ENCODE results near the gene UBN1. TPM values are rescaled to one million over a fixed set of nuclear protein-coding genes. Genes with fewer than 3 reads are reported as not detected.

UBN1 gene
- total RNA-seq, 4 donors from 2014 or later: 12.3 to 22.7 (median 19.6) TPM

DNA sequence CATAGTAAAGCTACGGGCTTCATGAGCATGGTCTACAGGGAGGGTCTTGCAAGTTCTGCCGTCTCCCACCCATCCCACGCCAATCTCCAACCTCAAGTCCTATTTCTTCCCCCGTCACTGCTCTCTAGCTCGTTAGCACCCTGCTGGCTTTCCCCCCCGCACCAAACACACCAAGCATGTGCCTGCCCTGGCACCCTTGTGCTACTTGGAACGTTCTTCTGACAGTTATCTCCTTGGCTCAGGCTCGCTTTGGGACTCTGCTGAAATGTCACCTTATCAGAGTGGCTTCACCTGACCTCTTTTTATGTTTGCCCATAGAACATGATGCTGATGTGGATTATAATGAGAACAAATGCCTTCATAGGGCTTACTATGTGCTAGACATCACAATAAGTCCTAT, 22.1 kb upstream of the UBN1 start:
- Histone ChIP-seq H3K9me3 (no peaks in the 10 kb centered on the region), H3K27me3 (no peaks in the 10 kb centered on the region), H3K36me3 (peaks cover 21 to 100% (median 58%) of the 10 kb centered on the region in 3 donors), H3K27ac (no peak overlapping the region), H3K4me1 (peaks cover 0 to 6% (median 0%) of the 10 kb centered on the region in 3 donors), H3K4me3 (no peak overlapping the region)
- WGBS, 2 donors: 89 to 92% methylated on average over 8 of the region's 8 CpGs
- intact Hi-C loops (cut with DNase I): no loop called here
- TF ChIP-seq POLR2A (IDR thresholded peaks at IDR 0.05): no peak
- TF ChIP-seq, protein P1, sequence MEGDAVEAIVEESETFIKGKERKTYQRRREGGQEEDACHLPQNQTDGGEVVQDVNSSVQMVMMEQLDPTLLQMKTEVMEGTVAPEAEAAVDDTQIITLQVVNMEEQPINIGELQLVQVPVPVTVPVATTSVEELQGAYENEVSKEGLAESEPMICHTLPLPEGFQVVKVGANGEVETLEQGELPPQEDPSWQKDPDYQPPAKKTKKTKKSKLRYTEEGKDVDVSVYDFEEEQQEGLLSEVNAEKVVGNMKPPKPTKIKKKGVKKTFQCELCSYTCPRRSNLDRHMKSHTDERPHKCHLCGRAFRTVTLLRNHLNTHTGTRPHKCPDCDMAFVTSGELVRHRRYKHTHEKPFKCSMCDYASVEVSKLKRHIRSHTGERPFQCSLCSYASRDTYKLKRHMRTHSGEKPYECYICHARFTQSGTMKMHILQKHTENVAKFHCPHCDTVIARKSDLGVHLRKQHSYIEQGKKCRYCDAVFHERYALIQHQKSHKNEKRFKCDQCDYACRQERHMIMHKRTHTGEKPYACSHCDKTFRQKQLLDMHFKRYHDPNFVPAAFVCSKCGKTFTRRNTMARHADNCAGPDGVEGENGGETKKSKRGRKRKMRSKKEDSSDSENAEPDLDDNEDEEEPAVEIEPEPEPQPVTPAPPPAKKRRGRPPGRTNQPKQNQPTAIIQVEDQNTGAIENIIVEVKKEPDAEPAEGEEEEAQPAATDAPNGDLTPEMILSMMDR (IDR thresholded peaks at IDR 0.05): no peak
- no peak for DNase-seq

DNA sequence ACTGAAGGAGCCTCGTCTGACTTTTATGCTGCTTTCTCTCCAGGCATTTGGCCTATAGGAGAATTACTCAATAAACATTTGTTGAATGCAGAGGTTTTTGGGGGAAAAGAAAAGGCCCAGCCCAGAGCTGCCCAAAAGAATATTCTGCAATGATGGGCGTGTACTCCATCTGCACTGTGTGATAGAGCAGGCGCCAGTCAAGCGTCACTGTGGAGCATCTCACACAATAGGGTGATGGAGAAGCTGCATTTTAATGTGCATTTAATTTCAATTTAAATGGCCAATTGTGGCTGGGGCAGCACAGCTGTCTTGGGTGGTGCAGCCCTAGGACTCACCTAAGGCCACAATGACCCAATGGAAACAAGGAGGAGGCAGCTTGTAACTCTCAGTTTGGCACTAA, 20.8 kb upstream of the UBN1 start:
- Histone ChIP-seq H3K27me3 (no peaks in the 10 kb centered on the region), H3K27ac (no peak overlapping the region), H3K36me3 (peaks cover 25 to 100% (median 60%) of the 10 kb centered on the region in 3 donors), H3K9me3 (no peaks in the 10 kb centered on the region), H3K4me1 (no peaks in the 10 kb centered on the region), H3K4me3 (no peak overlapping the region)
- no peak for TF ChIP-seq POLR2A (IDR thresholded peaks at IDR 0.05)
- TF ChIP-seq, protein P1 (IDR thresholded peaks at IDR 0.05): no peak
- intact Hi-C loops (cut with DNase I): no loop called here
- no peak for DNase-seq
- 90% methylated on average over 3 to 4 of the region's 4 CpGs for WGBS, 2 donors

DNA sequence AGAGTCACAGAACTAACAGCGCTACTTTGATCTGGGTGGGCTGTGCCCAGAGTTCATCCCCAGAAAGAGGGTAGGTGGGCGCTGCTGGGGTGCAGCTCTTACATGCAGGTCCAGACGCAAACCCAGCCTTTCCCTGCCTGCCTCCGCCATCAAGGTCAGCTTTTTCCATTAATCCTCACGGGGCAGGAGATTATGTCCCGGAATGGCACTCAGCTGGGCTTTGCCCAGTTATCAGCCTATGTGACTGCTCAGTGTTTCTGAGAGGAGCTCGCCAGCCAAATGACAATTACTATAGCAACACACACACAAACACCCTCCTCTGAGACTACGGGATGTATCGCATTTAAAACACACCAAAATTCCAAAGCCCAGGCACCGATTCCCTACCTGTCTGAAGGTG, 20.3 kb upstream of the UBN1 start:
- no peaks in the 10 kb centered on the region for H3K27me3 ChIP-seq
- intact Hi-C loops (cut with DNase I): no loop called here
- no peak overlapping the region for H3K27ac ChIP-seq
- H3K9me3 ChIP-seq: no peaks in the 10 kb centered on the region
- TF ChIP-seq, protein P1 (IDR thresholded peaks at IDR 0.05): no peak
- no peak for TF ChIP-seq POLR2A (IDR thresholded peaks at IDR 0.05)
- no peak for DNase-seq
- no peaks in the 10 kb centered on the region for H3K4me1 ChIP-seq
- 80 to 93% methylated on average over 8 to 10 of the region's 10 CpGs for WGBS, 2 donors
- H3K36me3 ChIP-seq: peaks cover 25 to 100% (median 60%) of the 10 kb centered on the region in 3 donors
- H3K4me3 ChIP-seq: no peak overlapping the region

DNA sequence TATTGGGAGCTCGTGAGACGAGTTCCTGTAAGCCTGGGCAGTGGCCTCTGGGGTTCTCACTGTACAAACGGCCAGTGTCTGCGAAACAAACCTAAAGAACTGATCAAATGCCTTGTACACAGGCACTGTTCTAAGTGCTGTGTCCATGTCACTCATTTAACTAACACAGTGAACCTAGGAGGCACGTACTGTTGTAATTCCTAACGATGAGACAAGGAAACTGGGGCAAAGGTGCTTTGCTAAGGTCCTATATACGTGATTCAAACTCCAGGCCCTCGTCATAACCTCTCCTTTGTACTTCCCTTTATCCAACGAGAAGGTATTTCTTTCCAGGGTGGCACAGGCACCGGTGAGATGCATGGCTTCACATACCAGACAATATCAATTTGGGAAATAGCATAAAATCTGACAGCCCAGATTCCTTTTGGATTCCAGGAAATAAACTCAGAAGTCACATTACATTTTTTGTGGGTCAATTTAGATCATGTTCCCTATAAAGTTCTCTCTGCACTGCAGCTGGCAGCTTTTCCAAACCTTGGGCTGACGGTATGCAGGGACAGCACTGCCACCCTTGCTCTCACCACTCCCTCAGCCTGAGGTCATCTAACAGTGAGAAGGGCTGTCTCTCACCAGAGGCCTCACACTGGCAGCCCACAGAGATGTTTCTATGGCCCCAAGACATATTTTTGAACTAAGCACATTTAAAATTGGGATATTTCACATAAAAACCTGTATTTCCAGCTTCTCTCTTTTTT, 18.5 kb upstream of the UBN1 start:
- TF ChIP-seq, protein P1 (IDR thresholded peaks at IDR 0.05): no peak
- TF ChIP-seq POLR2A (IDR thresholded peaks at IDR 0.05): no peak
- WGBS, 2 donors: 90 to 95% methylated on average over 11 of the region's 11 CpGs
- H3K27ac ChIP-seq: no peak overlapping the region
- H3K27me3 ChIP-seq: no peaks in the 10 kb centered on the region
- DNase-seq: no peak
- H3K36me3 ChIP-seq: peaks cover 16 to 100% (median 53%) of the 10 kb centered on the region in 3 donors
- no peaks in the 10 kb centered on the region for H3K9me3 ChIP-seq
- H3K4me3 ChIP-seq: no peak overlapping the region
- intact Hi-C loops (cut with DNase I): no loop called here
- H3K4me1 ChIP-seq: no peaks in the 10 kb centered on the region

DNA sequence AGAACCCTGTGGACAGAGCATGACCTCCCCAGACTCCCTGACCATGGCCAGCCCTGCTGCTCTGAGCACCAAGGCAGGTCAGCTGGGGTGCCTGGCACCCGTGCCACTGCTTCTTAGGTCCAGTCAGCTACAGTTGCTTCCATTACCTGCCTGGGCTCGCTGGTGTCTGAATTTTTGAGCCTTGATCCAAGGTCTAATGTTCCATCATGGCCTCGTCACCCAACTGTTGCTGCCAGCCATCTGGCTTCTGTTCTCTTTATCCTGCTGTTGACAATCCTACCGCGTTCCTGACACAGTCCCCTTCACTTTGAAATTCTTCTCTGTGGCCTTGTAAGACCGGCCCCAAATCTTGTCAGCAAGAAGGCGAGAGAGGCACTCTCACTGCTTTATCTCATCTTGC, 16.9 kb upstream of the UBN1 start:
- TF ChIP-seq, protein P1 (IDR thresholded peaks at IDR 0.05): no peak
- TF ChIP-seq POLR2A (IDR thresholded peaks at IDR 0.05): no peak
- no peak for DNase-seq
- Histone ChIP-seq H3K9me3 (no peaks in the 10 kb centered on the region), H3K36me3 (peaks cover 16 to 100% (median 51%) of the 10 kb centered on the region in 3 donors), H3K4me1 (no peaks in the 10 kb centered on the region), H3K27me3 (no peaks in the 10 kb centered on the region), H3K27ac (no peak overlapping the region), H3K4me3 (no peak overlapping the region)
- 86 to 90% methylated on average over 6 of the region's 7 CpGs for WGBS, 2 donors
- intact Hi-C loops (cut with DNase I): no loop called here

Measured in esophagus squamous epithelium (tissue), 5 donors.